Adrenal gland (tissue), 12 donors: ENCODE results near the gene CSN1S1. TPM values are rescaled to one million over a fixed set of nuclear protein-coding genes. Genes with fewer than 3 reads are reported as not detected.

Experiments used
- DNase-seq, 7 donors: peaks; one replicate each; pipeline ENCODE4 v3.0.0-alpha.2; 2019 to 2020
- H3K27ac ChIP-seq, 5 donors: fragments of 200-600 bp; sonication (generic) in 4 of 5; 1 replicate in 3 of 5; 2 replicates in 2 of 5; pipeline versions ENCODE4 v1.5.1 to v1.8.0; 2016 to 2020; ENCODE audit warnings: mild to moderate bottlenecking in 1 of 5
- H3K27me3 ChIP-seq: fragments of 200-600 bp; 2 replicates; pipeline ENCODE4 v1.8.0; 2021
- H3K36me3 ChIP-seq, 2 donors: fragments of 200-600 bp; replicated peaks in 1 of 2; 1 replicate in 1 of 2; 2 replicates in 1 of 2; pipeline versions ENCODE4 v1.5.1 to v1.8.0; 2018 to 2022
- H3K4me1 ChIP-seq, 2 donors: fragments of 200-600 bp; replicated peaks in 1 of 2; 1 replicate in 1 of 2; 2 replicates in 1 of 2; pipeline versions ENCODE4 v1.5.1 to v1.8.0; 2018 to 2021
- H3K4me3 ChIP-seq, 4 donors: fragments of 200-600 bp; sonication (generic) in 3 of 4; one replicate each; pipeline ENCODE4 v1.5.1; 2016 to 2018
- H3K9me3 ChIP-seq, 3 donors: fragments of 200-600 bp; sonication (generic) in 1 of 3; replicated peaks in 1 of 3; 1 replicate in 2 of 3; 2 replicates in 1 of 3; pipeline versions ENCODE4 v1.5.1 to v1.8.0; 2016 to 2021
- CTCF ChIP-seq, 6 experiments: fragments of 450-650 bp in 4 of 6; fragments of 200-600 bp in 2 of 6; sonication (generic) in 1 of 6; IDR thresholded peaks; 1 replicate in 5 of 6; 2 replicates in 1 of 6; pipeline versions ENCODE4 v1.5.1 to v1.8.0; 2016 to 2021; ENCODE audit warnings: antibody characterized with exemption in 6 of 6, mild to moderate bottlenecking in 2 of 6, moderate library complexity in 1 of 6
- POLR2A ChIP-seq, 2 donors: fragments of 450-650 bp; IDR thresholded peaks; one replicate each; pipeline ENCODE4 v1.6.1; 2017; ENCODE audit warnings: antibody characterized with exemption in 2 of 2, mild to moderate bottlenecking in 2 of 2, moderate library complexity in 1 of 2
- WGBS, 4 donors: extraction: QIAGEN DNeasy Blood & Tissue Kit in 2 of 4; methylation state at CpG; one replicate each; pipeline versions ENCODE4 v1.1.5 to v1.1.7; 2013 to 2017; 5-methylcytosine and 5-hydroxymethylcytosine counted together
- intact Hi-C, 2 donors: fragments of 100-400 bp; cut with DNase I; formaldehyde crosslinking; loops; one replicate each; pipeline versions ENCODE4 v1.14.1 to v1.15.0; 2022 to 2023
- polyA plus RNA-seq, 3 donors: library from polyadenylated mRNA; stranded (reverse); fragments of 200-250 nt in 2 of 3; fragments of 350-450 nt in 1 of 3; fragmentation: Illumina TruSeq in 1 of 3; extraction: RNeasy Lipid Tissue Mini Kit (QIAGEN cat#74804) in 1 of 3; gene quantifications; one replicate each; pipeline ENCODE4 v1.2.3, GENCODE V29; 2013 to 2014
- total RNA-seq, 9 donors: library from RNA; depleted of rRNA in 4 of 9; stranded (reverse); fragments of >200 nt in 4 of 9; fragments of 120-200 nt in 1 of 9; fragmentation: NEBNext Ultra II Directional in 1 of 9; extraction: Animal tissue kit (Norgen Biotek cat#: 25700) in 1 of 9; gene quantifications; one replicate each; pipeline versions ENCODE4 v1.1.0 to v1.2.4, GENCODE V29; 2013 to 2023
- donor health status: healthy with polysubstance abuse.
- donor health status: Bipolar disorder and iron deficiency.
- donor health status: DM: yes; HTN: yes; CAD: no.
- donor health status: DM: no; HTN: no; CAD: no.
- donor health status: DM: no; HTN: no; CAD: no.
- donor health status: DM: yes; HTN: yes; CAD: no.

The CSN1S1 gene
- total and polyA plus RNA-seq, 12 donors = 0.17 TPM; not detected in 11

- TF ChIP-seq CTCF (IDR thresholded peaks at IDR 0.05) (no peak), POLR2A (IDR thresholded peaks at IDR 0.05) (no peak)
- Histone ChIP-seq H3K27me3 (no peaks in the 10 kb centered on the region), H3K27ac (no peak overlapping the region), H3K4me3 (no peak overlapping the region), H3K9me3 (no peaks in the 10 kb centered on the region), H3K4me1 (no peaks in the 10 kb centered on the region), H3K36me3 (no peaks in the 10 kb centered on the region)
- no peak for DNase-seq
- intact Hi-C loops = no loop called here
- 65 to 71% (median 66%) methylated on average over 4 of the region's 4 CpGs for WGBS, 4 donors
Observed at GRCh38 chr4:69934150-69934549, 3.3 kb downstream of the CSN1S1 start.

DNA sequence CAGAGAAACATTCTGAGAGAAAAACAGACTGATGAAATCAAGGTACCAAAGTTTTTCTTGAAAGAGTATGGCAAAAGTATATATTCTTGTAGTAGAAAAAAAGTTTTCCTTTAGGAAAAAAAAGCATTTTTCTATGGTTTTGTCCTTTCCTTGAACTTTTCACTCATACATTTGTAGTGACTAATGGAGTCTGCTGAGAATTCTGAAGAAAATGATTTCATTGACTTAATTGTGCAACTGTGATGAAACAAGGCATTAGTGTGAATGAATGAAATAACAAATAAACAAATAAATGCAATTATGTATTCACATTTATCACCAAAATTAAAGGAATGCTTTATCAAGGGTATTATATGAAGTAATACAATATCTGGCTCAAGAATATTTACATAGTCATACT is 5.7 kb downstream of the CSN1S1 start:
- no peaks in the 10 kb centered on the region for H3K27me3 ChIP-seq
- no peaks in the 10 kb centered on the region for H3K4me1 ChIP-seq
- no peak for DNase-seq
- no peaks in the 10 kb centered on the region for H3K36me3 ChIP-seq
- H3K9me3 ChIP-seq = no peaks in the 10 kb centered on the region
- H3K4me3 ChIP-seq = no peak overlapping the region
- H3K27ac ChIP-seq = no peak overlapping the region
- TF ChIP-seq CTCF (IDR thresholded peaks at IDR 0.05) = no peak
- no peak for TF ChIP-seq POLR2A (IDR thresholded peaks at IDR 0.05)
- intact Hi-C loops = no loop called here

DNA sequence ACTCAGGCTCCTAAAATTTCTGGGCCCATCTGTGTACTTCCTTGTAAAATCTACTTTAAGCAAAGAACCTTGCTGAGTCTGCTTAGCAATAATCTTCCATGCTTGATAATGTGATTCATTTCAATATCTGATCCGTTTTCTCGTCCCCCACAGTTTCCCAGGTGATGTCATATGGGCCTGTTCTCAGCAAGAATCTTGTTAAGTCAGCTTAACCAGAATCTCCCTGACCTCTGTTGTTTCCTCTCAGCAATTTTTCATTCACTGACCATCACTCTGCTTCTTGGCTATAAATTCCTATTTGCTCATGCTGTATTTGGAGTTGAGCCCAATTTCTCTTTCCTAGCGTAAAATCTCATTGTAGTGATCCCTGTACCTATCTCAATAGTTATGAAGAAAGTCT is 20.7 kb downstream of the CSN1S1 start:
- no peaks in the 10 kb centered on the region for H3K9me3 ChIP-seq
- no peak overlapping the region for H3K27ac ChIP-seq
- no peak for DNase-seq
- no peak for TF ChIP-seq POLR2A (IDR thresholded peaks at IDR 0.05)
- TF ChIP-seq CTCF (IDR thresholded peaks at IDR 0.05) = no peak
- no peaks in the 10 kb centered on the region for H3K36me3 ChIP-seq
- no peak overlapping the region for H3K4me3 ChIP-seq
- intact Hi-C loops = no loop called here
- 45 to 65% (median 52%) methylated on average over 3 of the region's 3 CpGs for WGBS, 4 donors
- no peaks in the 10 kb centered on the region for H3K4me1 ChIP-seq
- H3K27me3 ChIP-seq = no peaks in the 10 kb centered on the region

DNA sequence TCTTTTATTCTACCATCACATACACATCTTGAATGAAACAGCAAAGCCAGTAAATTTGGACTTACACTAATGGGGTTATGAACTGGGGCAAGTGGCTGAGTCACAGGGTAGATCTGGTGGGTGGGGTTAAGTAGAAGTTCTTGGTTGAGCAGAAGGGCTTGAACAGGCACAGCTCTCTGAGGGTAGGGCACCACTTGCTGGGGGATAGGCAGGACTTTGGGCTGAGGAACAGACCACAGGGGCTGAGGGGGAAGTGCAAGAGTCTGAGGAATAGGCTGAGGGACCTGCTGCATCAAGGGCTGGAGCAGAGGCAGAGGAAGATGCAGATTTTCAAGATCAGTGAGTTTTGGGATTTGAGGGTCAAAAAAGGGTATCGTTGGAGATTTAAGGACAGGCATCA is 26.3 kb downstream of the CSN1S1 start:
- no peak for TF ChIP-seq POLR2A (IDR thresholded peaks at IDR 0.05)
- no peak for TF ChIP-seq CTCF (IDR thresholded peaks at IDR 0.05)
- H3K27me3 ChIP-seq = no peaks in the 10 kb centered on the region
- H3K4me3 ChIP-seq = no peak overlapping the region
- intact Hi-C loops = no loop called here
- WGBS, 4 donors = 83 to 100% (median 91%) methylated on average over 1 of the region's 1 CpG
- H3K9me3 ChIP-seq = no peaks in the 10 kb centered on the region
- no peaks in the 10 kb centered on the region for H3K4me1 ChIP-seq
- no peak overlapping the region for H3K27ac ChIP-seq
- no peak for DNase-seq
- H3K36me3 ChIP-seq = no peaks in the 10 kb centered on the region
